Ovary (tissue), 3 donors: ENCODE results near the gene MORC3.
"Not testable (repeated sequence)": the region's sequence is repeated elsewhere in the genome, so short reads cannot be mapped to it uniquely, and the experiment has no call there.

Experiments used
- CTCF ChIP-seq, 3 donors: fragments of 450-650 bp in 2 of 3; fragments of 200-600 bp in 1 of 3; IDR thresholded peaks; one replicate each; pipeline versions ENCODE4 v1.5.1 to v1.8.0; 2016 to 2022; ENCODE audit warnings: antibody characterized with exemption in 3 of 3, mild to moderate bottlenecking in 1 of 3
- POLR2A ChIP-seq: fragments of 450-650 bp; IDR thresholded peaks from one replicate; pipeline ENCODE4 v1.6.1; 2017; ENCODE audit warnings: antibody characterized with exemption, mild to moderate bottlenecking, moderate library complexity
- donor health status: DM: no; HTN: no; CAD: no.

GRCh38 chr21:36319406-36319766, 611 bp upstream of the MORC3 start:
- TF ChIP-seq CTCF (IDR thresholded peaks at IDR 0.05); POLR2A: not testable (repeated sequence)
